B cell (primary cell): ENCODE data around the gene CCDC74A. TPM values are rescaled to one million over a fixed set of nuclear protein-coding genes. Genes with fewer than 3 reads are reported as not detected.
A peak's percentile ranks its signal among the peaks of the same experiment; 100 is the strongest.
"Not testable (repeated sequence)": the region's sequence is repeated elsewhere in the genome, so short reads cannot be mapped to it uniquely, and the experiment has no call there.

Source experiments
- ATAC-seq: fragments of 200-7000 bp; cut with Tn5 transposase; one replicate; pipeline ENCODE4 v1.10.0; 2021; ENCODE audit warnings: low read depth, mild to moderate bottlenecking, moderate number of reproducible peaks, moderate library complexity
- CTCF ChIA-PET: fragments of 350-600 bp; sonication (Branson Sonifier 250); formaldehyde crosslinking; loops from one replicate; lab custom pipeline; 2021; ENCODE audit warnings: antibody characterized with exemption, inconsistent platforms; lab: Charles Lee
- POLR2A ChIA-PET: fragments of 350-600 bp; sonication (Branson Sonifier 250); formaldehyde crosslinking; loops from one replicate; lab custom pipeline; 2021; ENCODE audit warnings: antibody characterized with exemption; lab: Charles Lee
- DNase-seq: peaks from one replicate; pipeline ENCODE4 v3.0.0; 2013
- H2AFZ ChIP-seq: 2 replicates; pipeline ENCODE4 v1.6.1; 2012; ENCODE audit warnings: mild to moderate bottlenecking, low read depth, low read length; ENCODE audit not compliant: insufficient read depth, poor library complexity, severe bottlenecking
- H3K27ac ChIP-seq, 2 donors: 1 replicate in 1 of 2; 2 replicates in 1 of 2; pipeline ENCODE4 v1.5.1; 2012 to 2013; ENCODE audit warnings: low read length in 2 of 2, mild to moderate bottlenecking in 2 of 2, moderate library complexity in 1 of 2
- H3K27me3 ChIP-seq, 4 experiments: fragments of 200-600 bp in 1 of 4; sonication (generic) in 1 of 4; replicated peaks in 1 of 4; 1 replicate in 2 of 4; 2 replicates in 2 of 4; pipeline versions ENCODE4 v1.6.1 to v1.7.0; 2013 to 2016; ENCODE audit warnings: low read length in 3 of 4, mild to moderate bottlenecking in 2 of 4, mixed read lengths in 1 of 4, moderate library complexity in 1 of 4; ENCODE audit not compliant: insufficient read depth in 4 of 4, control insufficient read depth in 3 of 4; ENCODE audit errors: control extremely low read depth in 1 of 4
- H3K36me3 ChIP-seq, 2 experiments: replicated peaks in 1 of 2; 1 replicate in 1 of 2; 2 replicates in 1 of 2; pipeline versions ENCODE4 v1.6.1 to v1.7.1; 2013; ENCODE audit warnings: low read length in 1 of 2; ENCODE audit not compliant: insufficient read depth in 2 of 2, control insufficient read depth in 1 of 2; ENCODE audit errors: control extremely low read depth in 1 of 2, extremely low read depth in 1 of 2
- H3K4me1 ChIP-seq, 2 donors: fragments of 200-600 bp in 1 of 2; sonication (generic) in 1 of 2; 1 replicate in 1 of 2; 2 replicates in 1 of 2; pipeline versions ENCODE4 v1.5.1 to v1.6.1; 2013 to 2017; ENCODE audit warnings: low read length in 2 of 2; ENCODE audit not compliant: control insufficient read depth in 2 of 2, insufficient read depth in 2 of 2
- H3K4me2 ChIP-seq: replicated peaks from 2 replicates; pipeline ENCODE3; 2012; ENCODE audit warnings: mild to moderate bottlenecking, low read depth, low read length; ENCODE audit not compliant: poor library complexity, severe bottlenecking
- H3K4me3 ChIP-seq, 5 experiments: fragments of 200-600 bp in 1 of 5; sonication (generic) in 1 of 5; 1 replicate in 3 of 5; 2 replicates in 2 of 5; pipeline versions ENCODE4 v1.5.1 to v1.7.0; 2011 to 2016; ENCODE audit warnings: low read length in 4 of 5, mild to moderate bottlenecking in 4 of 5, low read depth in 2 of 5, control low read depth in 1 of 5, moderate library complexity in 1 of 5; ENCODE audit not compliant: insufficient read depth in 1 of 5; ENCODE audit errors: control extremely low read depth in 1 of 5, extremely low read depth in 1 of 5
- H3K79me2 ChIP-seq: fragments of 200-600 bp; sonication (generic); one replicate; pipeline ENCODE4 v1.6.0; 2016; ENCODE audit warnings: low read length; ENCODE audit not compliant: control insufficient read depth, insufficient read depth
- H3K9ac ChIP-seq: fragments of 200-600 bp; sonication (generic); 2 replicates; pipeline ENCODE4 v1.6.1; 2017; ENCODE audit warnings: mild to moderate bottlenecking, low read length, moderate library complexity
- H3K9me3 ChIP-seq, 3 donors: one replicate each; pipeline versions ENCODE4 v1.6.1 to v1.7.1; 2013; ENCODE audit warnings: low read length in 2 of 3; ENCODE audit not compliant: control insufficient read depth in 2 of 3, insufficient read depth in 1 of 3; ENCODE audit errors: control extremely low read depth in 1 of 3
- H4K20me1 ChIP-seq: 2 replicates; pipeline ENCODE4 v1.6.0; 2012; ENCODE audit warnings: mild to moderate bottlenecking, low read length; ENCODE audit not compliant: insufficient read depth, control insufficient read depth, poor library complexity, severe bottlenecking
- H3K27ac Mint-ChIP-seq: one replicate; pipeline ENCODE4 v1.8.0; 2021; ENCODE audit warnings: mixed read lengths
- H3K27me3 Mint-ChIP-seq: one replicate; pipeline ENCODE4 v1.8.0; 2021; ENCODE audit warnings: mixed read lengths
- H3K4me1 Mint-ChIP-seq: one replicate; pipeline ENCODE4 v1.8.0; 2021; ENCODE audit warnings: mixed read lengths
- H3K4me3 Mint-ChIP-seq: one replicate; pipeline ENCODE4 v1.8.0; 2021; ENCODE audit warnings: mixed read lengths
- H3K9me3 Mint-ChIP-seq: one replicate; pipeline ENCODE4 v1.8.0; 2022; ENCODE audit warnings: mixed read lengths; ENCODE audit not compliant: insufficient read depth
- EZH2 ChIP-seq: IDR thresholded peaks from 2 replicates; pipeline ENCODE4 v1.6.1; 2012; ENCODE audit warnings: borderline replicate concordance, low read depth, mild to moderate bottlenecking, moderate library complexity, low read length; ENCODE audit not compliant: insufficient read depth, poor library complexity, severe bottlenecking
- WGBS: methylation state at CpG from one replicate; pipeline ENCODE4 v1.1.5; 2013; ENCODE audit warnings: missing lambda C conversion rate; ENCODE audit not compliant: insufficient coverage; 5-methylcytosine and 5-hydroxymethylcytosine counted together
- intact Hi-C: fragments of 100-400 bp; cut with micrococcal nuclease; formaldehyde crosslinking; loops from one replicate; pipeline ENCODE4 v1.10.0; 2022
- polyA plus RNA-seq: library from polyadenylated mRNA; depleted of rRNA; stranded (reverse); fragments of >200 nt; gene quantifications from 2 replicates; pipeline ENCODE4 v1.2.3, GENCODE V29; 2012
- total RNA-seq, 2 donors: library from RNA; stranded (reverse); fragments of 120-200 nt in 1 of 2; gene quantifications; 1 replicate in 1 of 2; 2 replicates in 1 of 2; pipeline versions ENCODE4 v1.2.3 to v1.2.4, GENCODE V29; 2013 to 2022
- TF ChIP-seq, protein P1 (sequence below): fragments of 200-600 bp; IDR thresholded peaks from one replicate; pipeline ENCODE4 v1.8.0; 2022; ENCODE audit warnings: antibody characterized with exemption, mild to moderate bottlenecking

CCDC74A gene
- total and polyA plus RNA-seq, 2 donors (not counting 1 experiment from before 2014, with no cell fraction given): 3.1 TPM; not detected in 1

DNA sequence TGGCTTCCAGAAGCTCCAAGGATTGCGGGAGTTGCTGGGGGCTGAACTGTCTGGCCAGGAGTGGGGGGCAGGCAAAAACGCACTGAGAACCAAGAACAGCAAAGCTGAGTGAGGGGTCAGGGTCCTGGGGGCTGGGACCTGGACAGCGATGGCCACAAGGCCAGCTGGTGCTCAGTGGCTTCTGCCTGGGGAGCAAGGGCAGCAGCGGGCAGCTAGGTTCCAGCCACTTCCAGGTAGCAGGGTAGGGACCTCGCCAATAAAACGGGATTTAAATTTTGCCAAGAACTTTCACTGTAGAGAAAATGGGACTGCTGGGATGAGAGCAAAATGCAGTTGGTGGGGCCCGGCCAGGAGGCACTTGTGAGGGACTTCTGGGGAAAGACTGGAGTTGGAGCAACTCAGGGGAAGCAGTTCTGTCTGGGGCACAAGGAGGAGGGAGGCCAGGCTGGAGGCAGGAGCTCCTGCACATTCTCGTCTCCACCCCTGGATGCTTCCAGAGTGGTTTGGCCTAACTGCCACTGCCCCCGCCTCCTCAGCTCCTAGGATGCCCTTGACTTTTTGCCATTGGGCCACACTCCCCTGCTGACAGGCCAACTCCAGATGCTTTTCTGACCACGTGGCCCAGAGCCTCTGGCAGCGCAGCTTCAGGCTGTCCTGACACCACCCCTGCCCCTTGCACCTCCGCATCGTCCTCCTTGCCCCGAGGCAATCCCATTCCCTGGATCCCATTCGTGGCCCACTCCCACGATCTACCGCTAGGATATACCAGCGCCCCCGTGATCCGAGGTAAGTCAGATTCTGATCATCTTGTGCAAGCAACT lies 5.5 kb upstream of the CCDC74A start:
- Mint-ChIP-seq H3K27ac (no peak overlapping the region), H3K4me3 (no peak overlapping the region), H3K27me3 (no peaks in the 10 kb centered on the region), H3K9me3 (no peaks in the 10 kb centered on the region), H3K4me1 (no peaks in the 10 kb centered on the region)
- H2AFZ ChIP-seq: no peak overlapping the region
- POLR2A ChIA-PET: no interaction called here
- no peak overlapping the region for H3K4me3 ChIP-seq
- no peak for ATAC-seq
- peaks cover 0 to 1% of the 10 kb centered on the region in 2 donors for H3K4me1 ChIP-seq
- H3K79me2 ChIP-seq: no peaks in the 10 kb centered on the region
- H3K4me2 ChIP-seq: no peak overlapping the region
- H3K9ac ChIP-seq: no peak overlapping the region
- whole genome bisulfite sequencing: 94% methylated on average over 14 of the region's 20 CpGs
- CTCF ChIA-PET: no interaction called here
- no peaks in the 10 kb centered on the region for H4K20me1 ChIP-seq
- intact Hi-C loops: no loop called here
- peaks cover 0 to 6% of the 10 kb centered on the region in 2 experiments for H3K36me3 ChIP-seq
- no peaks in the 10 kb centered on the region for H3K9me3 ChIP-seq
- TF ChIP-seq EZH2: no peak
- TF ChIP-seq, protein P1, sequence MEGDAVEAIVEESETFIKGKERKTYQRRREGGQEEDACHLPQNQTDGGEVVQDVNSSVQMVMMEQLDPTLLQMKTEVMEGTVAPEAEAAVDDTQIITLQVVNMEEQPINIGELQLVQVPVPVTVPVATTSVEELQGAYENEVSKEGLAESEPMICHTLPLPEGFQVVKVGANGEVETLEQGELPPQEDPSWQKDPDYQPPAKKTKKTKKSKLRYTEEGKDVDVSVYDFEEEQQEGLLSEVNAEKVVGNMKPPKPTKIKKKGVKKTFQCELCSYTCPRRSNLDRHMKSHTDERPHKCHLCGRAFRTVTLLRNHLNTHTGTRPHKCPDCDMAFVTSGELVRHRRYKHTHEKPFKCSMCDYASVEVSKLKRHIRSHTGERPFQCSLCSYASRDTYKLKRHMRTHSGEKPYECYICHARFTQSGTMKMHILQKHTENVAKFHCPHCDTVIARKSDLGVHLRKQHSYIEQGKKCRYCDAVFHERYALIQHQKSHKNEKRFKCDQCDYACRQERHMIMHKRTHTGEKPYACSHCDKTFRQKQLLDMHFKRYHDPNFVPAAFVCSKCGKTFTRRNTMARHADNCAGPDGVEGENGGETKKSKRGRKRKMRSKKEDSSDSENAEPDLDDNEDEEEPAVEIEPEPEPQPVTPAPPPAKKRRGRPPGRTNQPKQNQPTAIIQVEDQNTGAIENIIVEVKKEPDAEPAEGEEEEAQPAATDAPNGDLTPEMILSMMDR: no peak
- DNase-seq: no peak
- H3K27ac ChIP-seq: no peak overlapping the region
- no peaks in the 10 kb centered on the region for H3K27me3 ChIP-seq

DNA sequence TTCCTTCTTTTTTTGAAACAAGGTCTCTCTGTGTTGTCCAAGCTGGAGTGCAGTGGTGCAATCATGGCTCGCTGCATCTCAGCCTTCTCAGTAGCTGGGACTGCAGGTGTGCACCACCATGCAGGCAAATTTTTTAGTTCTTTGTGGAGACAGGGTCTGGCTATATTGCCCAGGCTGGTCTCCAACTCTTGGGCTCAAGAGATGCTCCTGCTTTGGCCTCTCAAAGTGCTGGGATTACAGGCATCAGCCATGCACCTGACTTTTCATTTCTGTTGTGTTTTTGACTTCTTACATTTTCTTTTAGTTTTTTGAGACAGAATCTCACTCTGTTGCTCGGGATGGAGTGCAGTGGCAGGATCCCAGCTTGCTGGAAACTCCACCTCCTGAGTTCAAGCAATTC lies 2.4 kb upstream of the CCDC74A start:
- H3K27me3 Mint-ChIP-seq, DNase-seq, H3K9me3 Mint-ChIP-seq, H2AFZ ChIP-seq, intact Hi-C loops, H3K79me2 ChIP-seq, H3K4me1 ChIP-seq, H3K4me3 Mint-ChIP-seq, ATAC-seq, H3K36me3 ChIP-seq, H4K20me1 ChIP-seq, H3K27ac ChIP-seq, CTCF ChIA-PET, H3K4me2 ChIP-seq, H3K9ac ChIP-seq, H3K27ac Mint-ChIP-seq, H3K9me3 ChIP-seq, H3K27me3 ChIP-seq, H3K4me3 ChIP-seq: not testable (repeated sequence)
- POLR2A ChIA-PET: interaction anchor here (0.7 kb wide), 1 partner anchor 52 kb away, joined by 5 read pairs; no protein-coding TSS in a partner anchor
- 100% methylated on average over 1 of the region's 2 CpGs for WGBS
- H3K4me1 Mint-ChIP-seq: peaks cover 13% of the 10 kb centered on the region

DNA sequence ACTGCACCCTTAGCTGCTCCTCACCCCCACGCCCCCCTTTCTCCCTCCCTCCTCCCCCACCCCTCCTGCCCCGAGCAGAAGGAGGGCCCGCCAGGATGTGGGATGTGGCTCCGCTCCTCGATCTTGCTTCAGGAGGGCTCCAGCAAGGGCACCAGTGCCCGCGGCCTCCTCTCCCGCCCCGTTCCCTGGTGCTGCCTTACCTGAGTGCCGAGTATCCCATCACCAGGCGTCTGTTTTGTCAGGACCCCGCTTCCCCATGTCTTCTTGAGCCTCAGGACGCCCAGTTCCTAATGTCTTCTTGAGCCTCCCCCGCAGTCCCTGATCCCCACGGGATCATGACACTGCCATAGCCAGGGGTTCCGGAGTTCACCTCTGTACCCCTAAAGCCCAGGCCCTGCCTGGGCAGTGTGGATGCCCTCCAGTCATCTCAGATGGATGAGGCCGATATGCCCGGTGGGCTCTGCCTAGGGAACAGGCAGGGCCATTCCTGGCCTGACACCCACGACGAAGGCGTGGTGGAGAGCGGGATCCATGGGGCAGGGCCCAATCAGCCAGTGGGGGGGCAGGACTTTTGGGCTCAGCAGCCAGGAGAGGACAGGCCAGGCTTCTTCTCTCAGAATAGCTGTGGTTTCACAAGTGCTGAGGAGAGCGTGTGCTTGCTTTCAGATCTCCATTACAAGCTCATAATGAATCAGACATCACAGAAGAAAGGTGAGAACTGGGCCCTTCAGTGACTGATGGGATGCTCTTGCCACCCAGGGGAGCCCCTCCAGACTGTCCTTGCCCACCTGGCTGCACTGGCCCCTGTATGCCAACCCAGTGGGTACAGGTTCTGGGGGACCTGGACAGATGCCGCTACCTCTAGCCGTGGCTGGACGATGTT lies 1.5 kb downstream of the CCDC74A start:
- H3K4me3 Mint-ChIP-seq: peak overlapping the region; percentile 79
- H3K27ac Mint-ChIP-seq: peak overlapping the region; percentile 61
- H3K79me2 ChIP-seq, H3K9me3 Mint-ChIP-seq, H3K27me3 Mint-ChIP-seq, DNase-seq, H3K9me3 ChIP-seq, H3K27me3 ChIP-seq, H3K9ac ChIP-seq, H3K36me3 ChIP-seq, H3K4me2 ChIP-seq, H4K20me1 ChIP-seq, H3K4me3 ChIP-seq, H3K4me1 ChIP-seq, H2AFZ ChIP-seq, ATAC-seq, H3K27ac ChIP-seq, CTCF ChIA-PET, intact Hi-C loops, POLR2A ChIA-PET: not testable (repeated sequence)
- peaks cover 13% of the 10 kb centered on the region for H3K4me1 Mint-ChIP-seq
- WGBS: 60% methylated on average over 16 of the region's 26 CpGs
